WTC11 (cell line): ENCODE data around the gene BZW2. TPM values are rescaled to one million over a fixed set of nuclear protein-coding genes. Genes with fewer than 3 reads are reported as not detected.
A peak's percentile ranks its signal among the peaks of the same experiment; 100 is the strongest.

Source experiments
- ATAC-seq: fragments of 200-7000 bp; cut with Tn5 transposase; 2 replicates; pipeline ENCODE4 v1.10.0; 2021; ENCODE audit warnings: mild to moderate bottlenecking, moderate library complexity
- CTCF ChIA-PET: fragments of 300-600 bp; sonication (Branson Sonifier 250); formaldehyde crosslinking; loops from one replicate; lab custom pipeline; 2021; ENCODE audit warnings: antibody characterized with exemption; lab: Charles Lee
- POLR2A ChIA-PET: fragments of 350-600 bp; sonication (Branson Sonifier 250); formaldehyde crosslinking; loops from one replicate; lab custom pipeline; 2021; ENCODE audit warnings: antibody characterized with exemption; lab: Charles Lee
- DNase-seq: peaks from one replicate; pipeline ENCODE4 v3.0.0; 2021; ENCODE audit warnings: low spot score
- H3K27ac Mint-ChIP-seq: 2 replicates; pipeline ENCODE4 v1.8.0; 2021; ENCODE audit warnings: mixed read lengths
- H3K27me3 Mint-ChIP-seq: 2 replicates; pipeline ENCODE4 v1.8.0; 2021; ENCODE audit warnings: low read depth, mild to moderate bottlenecking, moderate library complexity, mixed read lengths
- H3K36me3 Mint-ChIP-seq: 2 replicates; pipeline ENCODE4 v1.8.0; 2021; ENCODE audit warnings: mixed read lengths
- H3K4me1 Mint-ChIP-seq: 2 replicates; pipeline ENCODE4 v1.8.0; 2022; ENCODE audit warnings: mixed read lengths
- H3K4me3 Mint-ChIP-seq: 2 replicates; pipeline ENCODE4 v1.8.0; 2021; ENCODE audit warnings: mild to moderate bottlenecking, moderate library complexity, mixed read lengths
- H3K9me3 Mint-ChIP-seq: 2 replicates; pipeline ENCODE4 v1.8.0; 2021; ENCODE audit warnings: mixed read lengths
- ATF2 ChIP-seq: sonication (generic); formaldehyde crosslinking; IDR thresholded peaks from 2 replicates; pipeline ENCODE4 v1.8.1; 2022; ENCODE audit warnings: low read depth, missing genetic modification reagents, borderline replicate concordance
- CBFB ChIP-seq: sonication (generic); formaldehyde crosslinking; IDR thresholded peaks from 2 replicates; pipeline ENCODE4 v1.8.1; 2022; ENCODE audit warnings: mild to moderate bottlenecking, low read depth, missing genetic modification reagents
- HMGXB4 ChIP-seq: sonication (generic); formaldehyde crosslinking; IDR thresholded peaks from 2 replicates; pipeline ENCODE4 v1.8.1; 2023; ENCODE audit warnings: mild to moderate bottlenecking, moderate library complexity, missing genetic modification reagents
- OVOL2 ChIP-seq: fragments of 250-450 bp; sonication (Bioruptor Pico); IDR thresholded peaks from 2 replicates; pipeline ENCODE4 v1.9.0; 2021; ENCODE audit warnings: mild to moderate bottlenecking, borderline replicate concordance
- PRDM15 ChIP-seq: sonication (generic); formaldehyde crosslinking; IDR thresholded peaks from 2 replicates; pipeline ENCODE4 v1.8.0; 2022; ENCODE audit warnings: missing genetic modification reagents
- RORB ChIP-seq: fragments of 250-450 bp; sonication (Bioruptor Pico); IDR thresholded peaks from 2 replicates; pipeline ENCODE4 v1.9.0; 2021; ENCODE audit warnings: mild to moderate bottlenecking
- SP1 ChIP-seq: sonication (generic); formaldehyde crosslinking; conservative IDR thresholded peaks from 2 replicates; pipeline ENCODE4 v1.8.1; 2022; ENCODE audit warnings: missing genetic modification reagents
- USF2 ChIP-seq: sonication (generic); formaldehyde crosslinking; IDR thresholded peaks from 2 replicates; pipeline ENCODE4 v1.8.1; 2023; ENCODE audit warnings: mild to moderate bottlenecking, missing genetic modification reagents, moderate library complexity
- ZNF232 ChIP-seq: sonication (generic); formaldehyde crosslinking; IDR thresholded peaks from 2 replicates; pipeline ENCODE4 v1.8.0; 2022; ENCODE audit warnings: mild to moderate bottlenecking, missing genetic modification reagents
- ZNF416 ChIP-seq: fragments of 250-450 bp; sonication (Bioruptor Pico); IDR thresholded peaks from 2 replicates; pipeline ENCODE4 v1.9.0; 2021; ENCODE audit warnings: mild to moderate bottlenecking, inconsistent platforms
- ZNF512 ChIP-seq: sonication (generic); formaldehyde crosslinking; IDR thresholded peaks from 2 replicates; pipeline ENCODE4 v1.8.1; 2022; ENCODE audit warnings: missing genetic modification reagents, borderline replicate concordance
- ZNF671 ChIP-seq: fragments of 250-450 bp; sonication (Bioruptor Pico); IDR thresholded peaks from 2 replicates; pipeline ENCODE4 v1.8.0; 2021; ENCODE audit warnings: mild to moderate bottlenecking
- ZSCAN18 ChIP-seq: fragments of 250-450 bp; sonication (Bioruptor Pico); IDR thresholded peaks from 2 replicates; pipeline ENCODE4 v2.1.2; 2022; ENCODE audit warnings: mild to moderate bottlenecking, moderate library complexity
- total RNA-seq: library from RNA; stranded (reverse); gene quantifications from 3 replicates; pipeline ENCODE4 v1.2.3, GENCODE V29; 2021
- TF ChIP-seq, protein P1 (sequence below): sonication (generic); formaldehyde crosslinking; conservative IDR thresholded peaks from 2 replicates; pipeline ENCODE4 v1.8.1; 2022; ENCODE audit warnings: mild to moderate bottlenecking, missing genetic modification reagents
- TF ChIP-seq, protein P2 (sequence below): sonication (generic); formaldehyde crosslinking; IDR thresholded peaks from 2 replicates; pipeline ENCODE4 v1.8.1; 2022; ENCODE audit warnings: mild to moderate bottlenecking, missing genetic modification reagents, moderate library complexity, borderline replicate concordance

BZW2 gene
- total RNA-seq, 1 experiment from 2014 or later = 105 TPM

GRCh38 chr7:16747102-16747501, 101.1 kb downstream of the BZW2 start (continued):
- no peak for TF ChIP-seq HMGXB4 (CRISPR knock-in tag)
- TF ChIP-seq ZNF512 = no peak
- no peak for TF ChIP-seq OVOL2 (CRISPR knock-in tag)
- TF ChIP-seq, protein P1, sequence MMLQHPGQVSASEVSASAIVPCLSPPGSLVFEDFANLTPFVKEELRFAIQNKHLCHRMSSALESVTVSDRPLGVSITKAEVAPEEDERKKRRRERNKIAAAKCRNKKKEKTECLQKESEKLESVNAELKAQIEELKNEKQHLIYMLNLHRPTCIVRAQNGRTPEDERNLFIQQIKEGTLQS (CRISPR knock-in tag) = no peak
- no peak for TF ChIP-seq ZNF232 (CRISPR knock-in tag)

- Mint-ChIP-seq H3K9me3 (no peaks in the 10 kb centered on the region), H3K27ac (peak within 1 kb of the TSS; percentile 96), H3K4me3 (peak within 1 kb of the TSS; percentile 87), H3K4me1 (peaks cover 32% of the 10 kb centered on the region), H3K27me3 (0 out of 2 replicates have a peak, but pooled peaks cover 8% of the 10 kb centered on the region), H3K36me3 (no peaks in the 10 kb centered on the region)
- peak; percentile 96 for ATAC-seq
- peak; percentile 97 for DNase-seq
- POLR2A ChIA-PET = no interaction called here
- CTCF ChIA-PET = interaction anchor here (1.8 kb wide), 1 partner anchor 58 kb away, joined by 9 read pairs; no protein-coding TSS in a partner anchor
- TF ChIP-seq ATF2 (CRISPR knock-in tag) (no peak), CBFB (no peak), ZNF512 (0 out of 2 replicates have a peak, but pooled peaks have one; percentile 86), HMGXB4 (CRISPR knock-in tag) (no peak), PRDM15 (no peak), SP1 (CRISPR knock-in tag) (peak; percentile 37; the same call in 1 of the 2 replicates), ZNF671 (CRISPR knock-in tag) (no peak), RORB (CRISPR knock-in tag) (no peak), ZNF416 (CRISPR knock-in tag) (no peak), USF2 (no peak), ZSCAN18 (CRISPR knock-in tag) (no peak)
- TF ChIP-seq, protein P2, sequence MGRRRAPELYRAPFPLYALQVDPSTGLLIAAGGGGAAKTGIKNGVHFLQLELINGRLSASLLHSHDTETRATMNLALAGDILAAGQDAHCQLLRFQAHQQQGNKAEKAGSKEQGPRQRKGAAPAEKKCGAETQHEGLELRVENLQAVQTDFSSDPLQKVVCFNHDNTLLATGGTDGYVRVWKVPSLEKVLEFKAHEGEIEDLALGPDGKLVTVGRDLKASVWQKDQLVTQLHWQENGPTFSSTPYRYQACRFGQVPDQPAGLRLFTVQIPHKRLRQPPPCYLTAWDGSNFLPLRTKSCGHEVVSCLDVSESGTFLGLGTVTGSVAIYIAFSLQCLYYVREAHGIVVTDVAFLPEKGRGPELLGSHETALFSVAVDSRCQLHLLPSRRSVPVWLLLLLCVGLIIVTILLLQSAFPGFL (CRISPR knock-in tag) = no peak
These were observed 107.3 kb downstream of the BZW2 start, which contains the start of gene TSPAN13 for GRCh38 chr7:16753102-16753931. TSS of gene TSPAN13 (plus strand) at chr7:16753755. CDS start at chr7:16753968, 213 bp downstream.
